Fibroblast of skin of abdomen (primary cell): ENCODE data around the gene ADRM1.

ENCODE experiments used
- DNase-seq: peaks from one replicate; pipeline ENCODE4 v3.0.0-alpha.2; 2013

Gene ADRM1

GRCh38 chr20:62281161-62281933, 21.4 kb upstream of the ADRM1 start:
- no peak for DNase-seq

GRCh38 chr20:62282103-62282502, 20.7 kb upstream of the ADRM1 start:
- DNase-seq: no peak

GRCh38 chr20:62282877-62283503, 19.8 kb upstream of the ADRM1 start:
- no peak for DNase-seq

GRCh38 chr20:62284448-62284847, 18.3 kb upstream of the ADRM1 start:
- no peak for DNase-seq

GRCh38 chr20:62285151-62285550, 17.6 kb upstream of the ADRM1 start:
- no peak for DNase-seq

GRCh38 chr20:62285722-62286121, 17.1 kb upstream of the ADRM1 start:
- DNase-seq: no peak

GRCh38 chr20:62286493-62287064, 16.2 kb upstream of the ADRM1 start:
- DNase-seq: no peak

GRCh38 chr20:62287129-62287528, 15.7 kb upstream of the ADRM1 start:
- DNase-seq: no peak

GRCh38 chr20:62287759-62288534, 14.8 kb upstream of the ADRM1 start:
- DNase-seq: no peak

GRCh38 chr20:62288535-62289105, 14.2 kb upstream of the ADRM1 start:
- no peak for DNase-seq

GRCh38 chr20:62289131-62289530, 13.7 kb upstream of the ADRM1 start:
- DNase-seq: no peak

GRCh38 chr20:62289898-62290297, 12.9 kb upstream of the ADRM1 start:
- DNase-seq: no peak

GRCh38 chr20:62291251-62292066, 11.3 kb upstream of the ADRM1 start:
- DNase-seq: no peak

GRCh38 chr20:62292108-62292507, 10.7 kb upstream of the ADRM1 start:
- DNase-seq: no peak

GRCh38 chr20:62293111-62293784, 9.5 kb upstream of the ADRM1 start:
- no peak for DNase-seq

GRCh38 chr20:62293946-62294345, 8.9 kb upstream of the ADRM1 start:
- no peak for DNase-seq

GRCh38 chr20:62294516-62294915, 8.3 kb upstream of the ADRM1 start:
- DNase-seq: no peak

- DNase-seq: no peak
Measured at GRCh38 chr20:62296724-62297448, 5.9 kb upstream of the ADRM1 start.

- no peak for DNase-seq
Measured at GRCh38 chr20:62297449-62298227, 5.2 kb upstream of the ADRM1 start.
